GM19395 (cell line): ENCODE data around the gene SMG9.
"Not testable (repeated sequence)": the region's sequence is repeated elsewhere in the genome, so short reads cannot be mapped to it uniquely, and the experiment has no call there.

ENCODE experiments used
- ATAC-seq: cut with Tn5 transposase; IDR thresholded peaks from one replicate; pipeline ENCODE4 v1.9.1; 2021; ENCODE audit warnings: mild to moderate bottlenecking, moderate library complexity; ENCODE audit not compliant: unreplicated experiment

Gene SMG9

DNA sequence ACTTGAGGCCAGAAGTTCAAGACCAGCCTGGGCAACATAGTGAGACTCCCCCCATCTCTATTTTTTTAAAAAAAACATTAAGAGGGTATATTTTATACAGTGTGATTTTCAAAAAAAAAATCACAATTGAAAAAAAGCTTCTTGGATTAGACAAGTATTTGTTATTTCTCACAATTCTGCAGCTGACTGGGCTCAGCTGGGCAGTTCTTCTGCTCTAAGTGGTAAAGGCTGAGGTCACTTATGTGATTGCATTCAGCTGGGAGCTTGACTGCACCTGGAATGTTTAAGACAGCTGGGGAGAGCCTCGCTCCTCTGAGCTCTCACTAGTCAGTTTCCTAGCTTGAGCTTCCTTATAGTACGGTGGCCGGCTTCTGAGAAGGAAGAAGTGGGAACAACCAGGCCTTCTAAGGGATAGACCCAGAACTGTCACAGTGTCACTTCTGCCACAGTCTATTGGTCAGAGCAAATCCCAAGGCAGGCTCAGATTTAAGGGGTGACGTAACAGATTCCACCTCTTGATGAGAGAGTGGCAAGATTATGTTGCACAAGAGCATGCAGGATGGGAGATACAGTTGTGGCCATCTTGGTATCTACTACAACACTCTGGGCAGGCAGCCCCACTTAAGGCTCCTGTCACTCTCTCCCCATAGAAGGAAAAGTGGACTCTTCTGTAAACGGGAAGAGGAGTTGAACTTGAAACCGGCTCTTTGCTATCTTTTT lies 58.6 kb downstream of the SMG9 start:
- no peak for ATAC-seq

DNA sequence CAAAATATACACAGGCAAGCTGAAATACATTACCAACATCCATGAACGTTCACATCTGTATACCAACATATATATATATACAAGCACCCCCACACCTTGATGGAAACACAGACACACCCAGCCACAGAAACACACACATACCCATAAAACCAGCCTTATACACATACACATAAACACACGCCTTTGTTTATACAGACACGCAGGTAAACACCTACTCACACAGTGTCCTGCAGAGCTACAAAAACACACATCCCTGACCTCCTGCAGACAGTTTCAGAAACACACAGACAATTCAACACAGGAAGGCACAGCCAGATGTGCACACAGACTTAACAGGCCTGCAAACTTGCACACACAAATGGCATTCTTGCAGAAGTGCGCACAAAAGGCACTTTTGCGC lies 60.2 kb downstream of the SMG9 start:
- no peak for ATAC-seq

DNA sequence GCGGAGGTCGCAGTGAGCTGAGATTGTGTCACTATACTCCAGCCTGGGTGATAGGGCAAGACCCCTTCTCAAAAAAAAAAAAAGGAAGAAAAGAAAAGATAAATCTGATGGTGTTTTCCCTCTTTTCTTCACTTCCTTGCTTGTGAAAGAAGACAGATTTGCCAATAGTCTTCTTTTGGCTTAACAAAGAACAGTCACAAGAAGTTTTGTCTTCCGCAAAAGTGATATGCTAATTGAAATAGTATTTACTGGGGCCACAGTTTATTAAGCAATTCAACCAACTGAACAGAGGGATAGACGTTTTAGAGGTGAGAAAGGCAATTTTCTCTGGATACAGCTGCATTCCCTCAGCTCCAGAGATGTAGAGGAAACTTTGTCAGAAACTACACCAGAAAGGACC lies 61.9 kb downstream of the SMG9 start:
- no peak for ATAC-seq

DNA sequence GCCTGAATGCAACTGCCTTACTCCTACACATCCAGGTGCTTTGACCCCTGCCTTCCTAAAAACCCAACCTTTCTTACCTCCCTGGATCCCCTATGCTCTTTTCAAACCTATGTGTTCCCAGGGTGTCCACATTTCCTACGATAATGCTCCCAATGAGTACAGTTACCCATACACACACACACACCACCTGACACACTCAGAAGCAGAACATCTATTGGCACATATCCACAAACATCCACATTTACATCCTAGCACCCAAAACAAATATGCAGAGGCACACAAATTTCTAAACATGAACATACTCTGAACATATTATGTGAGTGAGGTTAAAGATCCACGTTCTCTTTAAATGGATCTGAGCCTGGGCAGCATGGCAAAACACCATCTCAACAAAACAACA lies 62.4 kb downstream of the SMG9 start:
- no peak for ATAC-seq

DNA sequence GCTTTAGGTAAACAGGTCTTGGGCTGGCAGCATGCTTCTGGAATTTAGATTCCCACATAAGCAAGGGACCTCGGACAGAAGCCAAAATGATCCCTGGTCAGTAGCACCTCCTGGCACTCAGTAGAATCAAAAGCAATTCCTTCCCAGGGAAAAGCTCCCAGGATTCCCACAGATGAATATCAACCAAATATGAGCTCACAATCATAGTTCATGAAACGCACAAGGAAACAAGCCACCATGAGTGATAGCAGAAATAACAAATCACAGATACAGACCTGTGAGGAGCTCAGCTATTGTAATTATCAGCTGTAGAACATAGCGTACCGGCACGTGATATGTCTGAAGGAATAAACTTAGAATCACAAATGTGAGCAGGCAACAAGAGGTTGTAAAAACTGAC lies 63.0 kb downstream of the SMG9 start:
- no peak for ATAC-seq

DNA sequence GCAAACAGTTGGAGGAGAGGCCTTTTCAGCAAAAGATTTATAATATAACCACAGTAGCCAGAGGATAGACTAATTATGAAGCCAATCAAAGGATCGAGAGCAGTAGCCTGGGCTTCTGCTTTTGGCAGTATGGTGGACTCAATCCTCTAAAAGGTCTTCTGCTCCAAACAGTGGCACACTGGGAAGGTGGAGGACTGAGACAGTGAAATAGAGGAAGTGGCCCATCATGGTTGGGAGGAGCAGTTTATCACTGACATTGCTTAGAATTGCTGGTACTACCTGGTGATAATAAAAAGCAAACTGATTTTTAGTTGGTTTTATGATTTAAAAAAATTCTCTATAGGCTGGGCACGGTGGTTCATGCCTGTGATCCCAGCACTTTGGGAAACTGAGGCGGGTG lies 63.9 kb downstream of the SMG9 start:
- no peak for ATAC-seq

DNA sequence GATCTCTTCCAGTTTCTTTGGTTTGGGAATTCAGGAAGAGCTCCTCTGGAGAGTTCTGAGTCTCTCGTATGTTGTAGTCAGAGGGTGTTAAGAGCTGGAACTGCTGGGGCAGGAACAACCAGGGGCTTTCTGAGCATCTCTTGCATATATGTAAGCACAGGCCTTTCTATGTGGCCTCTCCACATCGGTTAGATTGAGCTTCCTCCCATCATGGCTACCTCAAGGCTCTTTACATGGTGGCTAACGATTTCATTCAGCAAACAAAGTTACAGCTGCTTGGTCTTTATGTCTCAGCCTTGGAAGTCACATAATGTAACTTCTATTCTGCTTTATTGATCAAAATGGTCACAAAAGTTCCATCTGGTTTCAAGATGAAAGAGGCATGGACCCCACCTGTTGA lies 64.3 kb downstream of the SMG9 start:
- no peak for ATAC-seq

DNA sequence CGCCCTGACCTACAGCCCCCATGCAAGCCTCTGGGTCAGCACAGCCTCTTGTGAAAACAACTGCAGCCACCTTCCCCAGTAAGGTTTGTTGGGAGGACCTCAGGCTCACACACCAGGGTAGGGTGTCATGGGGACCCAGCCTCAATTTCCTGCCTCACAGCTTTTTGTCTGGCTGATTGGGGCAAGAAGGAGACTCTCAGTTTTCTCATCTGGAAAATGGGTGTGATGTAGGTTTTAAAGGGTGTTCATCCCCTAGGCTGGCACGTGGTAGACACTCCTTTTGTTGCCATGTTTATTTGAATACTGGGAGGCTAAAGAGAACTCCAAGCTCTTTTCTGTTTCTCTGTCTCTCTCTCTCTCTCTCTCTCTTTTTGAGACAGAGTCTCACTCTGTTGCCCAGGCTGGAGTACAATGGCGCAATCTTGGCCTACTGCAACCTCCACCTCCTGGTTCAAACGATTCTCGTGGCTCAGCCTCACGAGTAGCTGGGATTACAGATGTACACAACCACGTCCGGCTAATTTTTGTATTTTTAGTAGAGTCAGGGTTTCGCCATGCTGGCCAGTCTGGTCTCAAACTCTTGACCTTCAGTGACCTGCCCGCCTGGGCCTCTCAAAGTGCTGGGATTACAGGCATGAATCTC lies 66.6 kb downstream of the SMG9 start:
- no peak for ATAC-seq

DNA sequence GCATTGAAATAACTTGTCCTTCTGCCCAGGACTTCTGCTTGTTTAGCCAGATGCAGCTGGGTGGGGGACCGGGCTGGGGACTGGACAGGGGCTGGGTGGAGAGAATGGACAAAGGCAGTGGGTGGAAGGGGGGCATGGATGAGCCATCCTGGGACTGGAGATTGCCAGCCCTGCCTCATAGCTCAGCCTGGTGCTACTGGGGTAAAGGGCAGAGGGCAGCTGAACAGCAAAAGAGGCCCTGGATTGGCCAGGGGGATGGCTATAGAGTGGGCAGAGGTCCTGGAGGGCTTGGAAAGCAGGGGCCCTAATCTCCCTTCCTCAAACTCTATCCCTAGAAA lies 67.1 kb downstream of the SMG9 start:
- no peak for ATAC-seq

DNA sequence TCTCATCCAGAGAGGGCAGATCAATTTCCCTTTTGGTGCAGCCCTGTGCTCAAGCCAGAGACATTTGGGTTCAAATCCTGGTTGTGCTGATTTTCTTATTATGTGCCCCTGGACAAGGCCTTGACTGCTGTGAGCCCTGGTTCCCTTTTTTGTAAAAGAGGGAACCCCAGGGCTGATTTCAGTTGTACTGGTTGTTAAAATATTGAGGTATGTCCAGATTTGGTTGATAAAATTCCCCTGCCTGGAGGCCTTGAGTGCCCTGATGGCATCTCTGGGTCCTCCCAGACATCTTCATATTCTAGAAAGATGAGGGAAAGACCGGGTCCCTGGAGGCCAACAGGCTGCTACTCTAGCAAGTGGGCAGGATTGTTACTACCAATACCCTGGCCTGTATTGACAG lies 70.4 kb downstream of the SMG9 start:
- ATAC-seq, result no peak

DNA sequence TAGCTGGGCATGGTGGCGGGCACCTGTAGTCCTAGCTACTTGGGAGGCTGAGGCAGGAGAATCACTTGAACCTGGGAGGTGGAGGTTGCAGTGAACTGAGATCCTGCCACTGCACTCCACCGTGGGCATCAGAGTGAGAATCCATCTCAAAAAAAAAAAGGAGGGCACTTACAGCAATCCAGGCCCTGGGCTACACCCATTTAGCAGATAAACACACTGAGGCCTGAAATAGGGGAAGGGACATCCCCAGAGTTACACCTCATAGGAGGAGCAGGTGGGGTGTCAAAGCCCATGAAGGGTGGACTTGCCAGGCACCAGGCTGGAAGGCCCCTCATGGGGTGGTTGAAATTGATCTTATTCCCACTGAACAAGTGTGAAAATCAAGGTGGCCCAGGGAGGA lies 70.9 kb downstream of the SMG9 start:
- ATAC-seq, result no peak

DNA sequence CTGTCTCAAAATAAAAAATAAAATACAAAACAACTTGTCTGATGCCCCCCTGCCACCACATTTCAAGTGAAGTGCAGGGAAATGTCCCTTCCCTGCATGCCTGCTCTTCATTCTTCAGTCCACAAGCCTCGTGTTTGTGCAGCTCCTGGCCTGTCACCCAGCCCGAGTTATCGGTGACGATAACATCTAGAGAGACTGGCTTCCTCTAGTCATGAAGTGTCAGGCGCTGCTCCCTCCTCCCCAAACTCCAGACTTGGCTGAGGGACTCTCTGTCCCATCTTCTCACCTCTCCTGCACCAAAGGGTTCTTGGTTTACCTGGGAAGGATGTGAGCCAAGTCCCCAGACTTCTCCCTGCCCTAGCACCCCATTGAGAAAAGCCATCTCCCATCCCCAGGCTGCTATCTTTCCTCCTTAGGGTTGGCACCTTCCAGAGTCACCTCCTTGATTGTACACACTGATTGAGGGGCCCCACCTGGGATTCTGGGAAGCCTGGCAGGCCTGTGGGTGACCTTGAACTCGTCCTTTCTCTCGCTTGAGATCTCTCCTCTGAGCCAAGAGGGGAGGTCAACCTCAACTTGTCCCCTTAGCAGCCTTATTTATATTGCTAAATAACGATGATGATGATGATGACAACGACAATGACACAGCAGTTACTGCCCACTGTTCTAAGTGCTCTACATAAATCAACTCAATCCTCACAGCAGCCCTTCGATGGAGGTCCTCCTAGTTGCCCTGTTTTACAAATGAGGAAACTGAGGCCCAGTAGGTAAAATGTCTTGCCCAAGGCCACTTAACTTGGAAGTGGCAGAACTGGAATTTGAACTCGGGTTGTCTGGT lies 71.7 kb downstream of the SMG9 start:
- ATAC-seq, result no peak

DNA sequence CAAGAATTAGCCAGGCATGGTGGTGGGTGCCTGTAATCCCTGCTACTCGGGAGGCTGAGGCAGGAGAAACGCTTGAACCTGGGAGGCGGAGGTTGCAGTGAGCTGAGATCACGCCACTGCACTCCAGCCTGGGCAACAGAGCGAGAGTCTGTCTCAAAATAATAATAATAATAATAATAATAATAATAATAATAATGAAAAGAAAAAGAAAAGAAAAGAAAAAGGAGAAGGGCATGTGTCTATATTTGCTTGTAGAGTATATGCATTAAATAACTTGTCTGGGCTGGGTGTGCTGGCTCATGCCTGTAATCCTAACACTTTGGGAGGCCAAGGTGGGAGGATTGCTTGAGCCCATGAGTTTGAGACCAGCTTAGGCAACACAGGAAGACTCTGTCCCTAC lies 72.5 kb downstream of the SMG9 start:
- not testable (repeated sequence) for ATAC-seq

DNA sequence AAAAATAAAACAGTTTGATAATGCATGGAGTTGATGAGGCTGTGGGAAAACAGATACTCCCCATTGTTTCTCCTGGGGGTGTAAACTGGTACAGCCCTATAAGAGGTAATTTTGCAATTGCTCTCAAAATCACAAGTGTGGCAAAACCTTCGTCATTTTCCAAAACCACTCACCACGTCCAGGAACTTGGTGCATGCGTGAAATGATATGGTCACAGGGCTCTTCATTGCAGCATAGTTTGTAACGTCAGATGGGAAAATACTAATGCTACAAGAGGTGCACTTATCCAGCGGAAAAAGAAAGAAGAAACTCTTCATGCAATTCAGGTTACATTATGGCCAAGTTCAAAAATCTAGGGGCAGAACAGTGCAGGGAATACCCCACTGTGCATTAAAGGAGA lies 72.9 kb downstream of the SMG9 start:
- no peak for ATAC-seq

DNA sequence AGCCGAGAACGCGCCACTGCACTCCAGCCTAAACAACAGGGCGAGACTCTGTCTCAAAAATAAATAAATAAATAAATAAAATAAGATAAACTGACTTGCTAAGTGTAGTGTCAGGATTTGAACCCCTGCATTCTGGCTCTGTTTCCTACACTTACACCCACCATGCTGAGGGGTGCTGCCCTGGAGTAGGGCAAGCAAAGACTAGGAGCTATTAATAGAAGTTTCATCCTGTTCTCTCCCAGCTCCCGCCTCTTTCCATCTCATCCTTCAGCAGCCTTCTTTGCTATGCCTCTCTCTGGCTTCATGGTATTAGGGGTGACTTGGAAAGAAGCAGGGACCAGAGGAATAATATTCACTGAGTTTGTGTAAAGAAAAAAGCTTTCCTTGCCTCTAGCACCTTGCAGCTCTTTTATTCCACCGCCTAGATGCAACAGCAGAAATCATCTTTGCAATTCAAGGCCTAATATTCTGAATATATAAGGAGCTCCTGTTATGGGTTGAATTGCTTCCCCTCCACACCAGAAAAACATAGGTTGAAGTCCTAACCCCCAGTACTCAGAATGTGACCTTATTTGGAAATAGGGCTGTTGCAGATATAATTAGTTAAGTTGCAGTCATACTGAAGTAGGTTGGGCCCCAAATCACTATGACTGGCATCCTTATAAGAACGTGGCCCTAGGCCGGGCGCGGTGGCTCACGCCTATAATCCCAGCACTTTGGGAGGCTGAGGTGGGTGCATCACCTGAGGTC lies 76.1 kb downstream of the SMG9 start:
- ATAC-seq, result no peak
